NOMO-1 (cell line): ENCODE data around the gene SAG.

Experiments used
- DNase-seq, 2 experiments: peaks; one replicate each; lab custom pipeline; 2025; ENCODE audit not compliant: unreplicated experiment in 2 of 2; lab: John Stamatoyannopoulos, UW

Gene SAG

GRCh38 chr2:233287871-233288270 is 19.7 kb upstream of the SAG start:
- no peak for DNase-seq

GRCh38 chr2:233288663-233289062 is 19.0 kb upstream of the SAG start:
- DNase-seq = no peak

GRCh38 chr2:233289648-233290047 is 18.0 kb upstream of the SAG start:
- DNase-seq = no peak

- no peak for DNase-seq
Observed at GRCh38 chr2:233290051-233290845, 17.4 kb upstream of the SAG start.

GRCh38 chr2:233295891-233296290 is 11.7 kb upstream of the SAG start:
- no peak for DNase-seq

GRCh38 chr2:233297076-233297475 is 10.5 kb upstream of the SAG start:
- no peak for DNase-seq

GRCh38 chr2:233300401-233300800 is 7.2 kb upstream of the SAG start:
- no peak for DNase-seq

- DNase-seq = no peak
Observed at GRCh38 chr2:233301248-233301647, 6.4 kb upstream of the SAG start.

GRCh38 chr2:233301811-233302210 is 5.8 kb upstream of the SAG start:
- no peak for DNase-seq

- no peak for DNase-seq
Observed at GRCh38 chr2:233303252-233303651, 4.4 kb upstream of the SAG start.

GRCh38 chr2:233311241-233311926 is 3.8 kb downstream of the SAG start:
- no peak for DNase-seq

- DNase-seq = no peak
Observed at GRCh38 chr2:233312874-233313273, 5.3 kb downstream of the SAG start.

- DNase-seq = no peak
Observed at GRCh38 chr2:233314180-233314925, 6.7 kb downstream of the SAG start.

- no peak for DNase-seq
Observed at GRCh38 chr2:233317196-233317943, 9.8 kb downstream of the SAG start.

- DNase-seq = no peak
Observed at GRCh38 chr2:233319256-233319655, 11.6 kb downstream of the SAG start.

GRCh38 chr2:233320470-233320869 is 12.9 kb downstream of the SAG start:
- no peak for DNase-seq

GRCh38 chr2:233321166-233321565 is 13.6 kb downstream of the SAG start:
- no peak for DNase-seq

GRCh38 chr2:233323851-233324250 is 16.2 kb downstream of the SAG start:
- no peak for DNase-seq

GRCh38 chr2:233325256-233325655 is 17.6 kb downstream of the SAG start:
- DNase-seq = no peak

- DNase-seq = no peak
Observed at GRCh38 chr2:233325814-233326213, 18.2 kb downstream of the SAG start.

GRCh38 chr2:233326500-233326899 is 18.9 kb downstream of the SAG start:
- no peak for DNase-seq
